HepG2 (cell line): Measurements from ENCODE around the gene CFL1. TPM values are rescaled to one million over a fixed set of nuclear protein-coding genes. Genes with fewer than 3 reads are reported as not detected.
A peak's percentile ranks its signal among the peaks of the same experiment; 100 is the strongest.

Experiments used
- ATAC-seq: fragments of 200-7000 bp; cut with Tn5 transposase; 3 replicates; pipeline ENCODE4 v1.9.1; 2020; ENCODE audit warnings: mild to moderate bottlenecking, moderate library complexity
- BruUV-seq: library from RNA; stranded (reverse); fragments of 400-500 nt; replicated peaks from 2 replicates; lab custom pipeline; 2021; lab: Mats Ljungman, UMichigan
- CTCF ChIA-PET: fragments of 300-600 bp; formaldehyde crosslinking; extraction: SDS; loops from one replicate; lab custom pipeline; 2021; ENCODE audit warnings: low total read pairs, inconsistent platforms, low intra/inter-chr PET ratio; lab: Yijun Ruan, JAX
- POLR2A ChIA-PET: fragments of 350-600 bp; sonication (Branson Sonifier 250); formaldehyde crosslinking; loops from one replicate; lab custom pipeline; 2020; ENCODE audit warnings: antibody characterized with exemption, inconsistent platforms; lab: Yijun Ruan, JAX
- DNase-seq: peaks from one replicate; pipeline ENCODE4 v3.0.0-alpha.2; 2015; ENCODE audit warnings: low spot score
- FAIRE-seq: peaks from 3 replicates; lab custom pipeline; 2011; peaks lifted over from hg19 to GRCh38; lab: Jason Lieb, UNC
- H2AFZ ChIP-seq: one replicate; pipeline ENCODE4 v1.6.1; 2011; ENCODE audit warnings: low read length, inconsistent platforms
- H3K27ac ChIP-seq: fragments of 300-600 bp; 3 replicates; pipeline ENCODE4 v1.8.0; 2011; ENCODE audit warnings: mixed run types, mild to moderate bottlenecking, mixed read lengths, low read length, inconsistent platforms; ENCODE audit not compliant: insufficient read depth; ENCODE audit errors: extremely low read length
- H3K27me3 ChIP-seq, 2 experiments: fragments of 200-600 bp in 1 of 2; 2 replicates in 1 of 2; 3 replicates in 1 of 2; pipeline versions ENCODE4 v1.6.0 to v1.8.0; 2011; ENCODE audit warnings: low read length in 2 of 2, mild to moderate bottlenecking in 2 of 2, moderate library complexity in 2 of 2, inconsistent platforms in 1 of 2; ENCODE audit not compliant: insufficient read depth in 2 of 2, control insufficient read depth in 1 of 2
- H3K36me3 ChIP-seq, 2 experiments: fragments of 200-600 bp in 1 of 2; replicated peaks in 1 of 2; 2 replicates in 1 of 2; 3 replicates in 1 of 2; pipeline versions ENCODE4 v1.5.1 to v1.8.0; 2011; ENCODE audit warnings: low read length in 2 of 2, inconsistent platforms in 1 of 2; ENCODE audit not compliant: insufficient read depth in 2 of 2, control insufficient read depth in 1 of 2
- H3K4me1 ChIP-seq: 2 replicates; pipeline ENCODE4 v1.5.1; 2012; ENCODE audit warnings: low read length, inconsistent platforms; ENCODE audit not compliant: insufficient read depth
- H3K4me2 ChIP-seq: 2 replicates; pipeline ENCODE4 v1.6.0; 2011; ENCODE audit warnings: low read depth, low read length, inconsistent platforms
- H3K4me3 ChIP-seq, 3 experiments: fragments of 200-600 bp in 1 of 3; sonication (generic), shearing (Covaris generic) in 1 of 3; replicated peaks in 1 of 3; 2 replicates each; pipeline ENCODE4 v1.5.1; 2011 to 2016; ENCODE audit warnings: low read length in 3 of 3, inconsistent platforms in 2 of 3, low read depth in 2 of 3, mild to moderate bottlenecking in 2 of 3, control low read depth in 1 of 3, mixed read lengths in 1 of 3; ENCODE audit not compliant: insufficient read depth in 1 of 3
- H3K79me2 ChIP-seq: one replicate; pipeline ENCODE4 v1.6.1; 2011; ENCODE audit warnings: low read length, inconsistent platforms; ENCODE audit not compliant: insufficient read depth
- H3K9ac ChIP-seq: 2 replicates; pipeline ENCODE4 v1.6.0; 2011; ENCODE audit warnings: mild to moderate bottlenecking, low read depth, low read length, inconsistent platforms; ENCODE audit not compliant: insufficient read depth
- H3K9me3 ChIP-seq: 2 replicates; pipeline ENCODE4 v1.5.1; 2012; ENCODE audit warnings: mild to moderate bottlenecking, low read length
- H4K20me1 ChIP-seq: 2 replicates; pipeline ENCODE4 v1.6.0; 2011; ENCODE audit warnings: inconsistent platforms, mild to moderate bottlenecking, low read length, moderate library complexity; ENCODE audit not compliant: insufficient read depth
- ARID2 ChIP-seq: sonication (generic); formaldehyde crosslinking; IDR thresholded peaks from 2 replicates; pipeline ENCODE4 v1.8.1; 2022; ENCODE audit warnings: mild to moderate bottlenecking, missing genetic modification reagents, borderline replicate concordance
- CBX2 ChIP-seq, 2 experiments: fragments of 200-600 bp in 1 of 2; sonication (generic); formaldehyde crosslinking in 1 of 2; IDR thresholded peaks; 2 replicates each; pipeline versions ENCODE4 v1.7.0 to v1.8.1; 2018 to 2022; ENCODE audit warnings: low read depth in 2 of 2, low read length in 1 of 2, mild to moderate bottlenecking in 1 of 2, missing genetic modification reagents in 1 of 2
- NR1H2 ChIP-seq: sonication (generic); formaldehyde crosslinking; IDR thresholded peaks from 2 replicates; pipeline ENCODE4 v1.8.1; 2022; ENCODE audit warnings: low read depth, missing genetic modification reagents, borderline replicate concordance
- PAF1 ChIP-seq: IDR thresholded peaks from 2 replicates; pipeline ENCODE4 v1.6.1; 2016; ENCODE audit warnings: missing genetic modification reagents, missing compliant biosample characterization
- POLR2A ChIP-seq, 2 experiments: IDR thresholded peaks; 2 replicates each; pipeline ENCODE4 v1.6.1; 2011; ENCODE audit warnings: low read depth in 2 of 2, low read length in 2 of 2, mild to moderate bottlenecking in 1 of 2, moderate library complexity in 1 of 2; ENCODE audit not compliant: insufficient read depth in 1 of 2
- POLR2AphosphoS5 ChIP-seq: IDR thresholded peaks from 2 replicates; pipeline ENCODE4 v1.6.1; 2012; ENCODE audit warnings: low read depth, low read length
- POLR2G ChIP-seq: fragments of 200-400 bp; formaldehyde crosslinking; IDR thresholded peaks from 2 replicates; pipeline ENCODE4 v1.6.1; 2018; ENCODE audit warnings: mild to moderate bottlenecking, low read depth, low read length, moderate library complexity
- SP140L ChIP-seq: sonication (generic); formaldehyde crosslinking; IDR thresholded peaks from 2 replicates; pipeline ENCODE4 v1.4.0; 2020; ENCODE audit warnings: missing genetic modification reagents, borderline replicate concordance
- ZNF225 ChIP-seq: sonication (generic); formaldehyde crosslinking; IDR thresholded peaks from 2 replicates; pipeline ENCODE4 v1.4.0; 2020; ENCODE audit warnings: mild to moderate bottlenecking, missing genetic modification reagents
- ZNF687 ChIP-seq: sonication (generic); formaldehyde crosslinking; IDR thresholded peaks from 2 replicates; pipeline ENCODE4 v1.5.1; 2020; ENCODE audit warnings: mild to moderate bottlenecking, missing genetic modification reagents, moderate library complexity
- ZNF768 ChIP-seq: sonication (generic); formaldehyde crosslinking; IDR thresholded peaks from 2 replicates; pipeline ENCODE4 v1.4.0; 2020; ENCODE audit warnings: missing genetic modification reagents
- ZNF777 ChIP-seq: sonication (generic); formaldehyde crosslinking; IDR thresholded peaks from 2 replicates; pipeline ENCODE4 v1.4.0; 2020; ENCODE audit warnings: missing genetic modification reagents
- ZNF839 ChIP-seq: sonication (generic); formaldehyde crosslinking; IDR thresholded peaks from 2 replicates; pipeline ENCODE4 v1.4.0; 2020; ENCODE audit warnings: missing genetic modification reagents, mild to moderate bottlenecking, borderline replicate concordance
- WGBS: methylation state at CpG from one replicate; pipeline ENCODE4 v1.1.6; 2017; ENCODE audit warnings: low lambda C conversion rate; 5-methylcytosine and 5-hydroxymethylcytosine counted together
- in situ Hi-C: cut with HindIII; loops from 2 replicates; pipeline ENCODE4 v1.10.0; 2017; ENCODE audit warnings: low pct_unique_long_range_greater_than_20kb; ENCODE audit not compliant: extremely low pct_ligation_motif_present
- intact Hi-C: fragments of 100-400 bp; cut with micrococcal nuclease; formaldehyde crosslinking; loops from one replicate; pipeline ENCODE4 v1.10.0; 2022; ENCODE audit not compliant: unreplicated experiment
- polyA plus RNA-seq, 8 experiments: library from polyadenylated mRNA; depleted of rRNA in 3 of 8; stranded (reverse) in 7 of 8; unstranded in 1 of 8; fragments of >200 nt; fragmentation: Illumina TruSeq in 4 of 8; extraction: Trizol in 4 of 8; gene quantifications; 2 replicates each; pipeline versions ENCODE4 v1.2.1 to v1.2.3, GENCODE V29; 2011 to 2016; ENCODE audit warnings: low read depth in 4 of 8, missing spikeins in 1 of 8, mixed read lengths in 1 of 8; ENCODE audit not compliant: insufficient read depth in 1 of 8
- total RNA-seq, 5 experiments: library from RNA; depleted of rRNA; stranded (reverse); fragments of >200 nt; fragmentation: Illumina TruSeq; extraction: Trizol; gene quantifications; 2 replicates each; pipeline ENCODE4 v1.2.3, GENCODE V29; 2016; ENCODE audit warnings: low read depth in 1 of 5

CFL1 gene
- total and polyA plus RNA-seq, 2 of the 13 experiments (the other 11 are each of a cell fraction or from before 2014, with no cell fraction given) = 379 to 383 TPM

- FAIRE-seq (no peak), DNase-seq (no peak), ATAC-seq (no peak)
- BruUV-seq = TSS peak; percentile 32
- H2AFZ ChIP-seq = no peak overlapping the region
- no peaks in the 10 kb centered on the region for H3K9me3 ChIP-seq
- no peaks in the 10 kb centered on the region; a peak in 1 of 5 replicates for H3K27me3 ChIP-seq
- no peak overlapping the region for H3K4me2 ChIP-seq
- H4K20me1 ChIP-seq = no peaks in the 10 kb centered on the region
- peaks cover 7 to 30% of the 10 kb centered on the region in 2 experiments; a peak in 4 of 5 replicates for H3K36me3 ChIP-seq
- H3K79me2 ChIP-seq = no peaks in the 10 kb centered on the region
- H3K27ac ChIP-seq = no peak overlapping the region
- H3K4me3 ChIP-seq = no peak overlapping the region
- TF ChIP-seq ZNF777 (CRISPR knock-in tag) = no peak
- TF ChIP-seq POLR2A (IDR thresholded peaks at IDR 0.05; ENCODE audit: insufficient read depth in 1 of 2, low read depth in 2 of 2, low read length in 2 of 2) = peak in 1 of 2 experiments; percentile 12; a peak in 1 of 4 replicates
- TF ChIP-seq POLR2G = 0 out of 2 replicates have a peak, but pooled peaks have one; percentile 20
- TF ChIP-seq SP140L (CRISPR knock-in tag) = no peak
- H3K4me1 ChIP-seq = peaks cover 22% of the 10 kb centered on the region
- ChIA-PET CTCF (no interaction called here), POLR2A (interaction anchor here (1.0 to 8.9 kb wide), 5 partner anchors 10 to 156 kb away, joined by 3 to 81 read pairs (median 3); partner anchors contain the start of genes CFL1, FIBP and MUS81)
- 100% methylated on average over 2 of the region's 3 CpGs for WGBS
- no peak overlapping the region for H3K9ac ChIP-seq
- in situ Hi-C loops (no loop called here), intact Hi-C loops (no loop called here)
Measured at GRCh38 chr11:65868907-65869306, 10.9 kb upstream of the CFL1 start.

GRCh38 chr11:65868076-65868667 is 10.2 kb upstream of the CFL1 start:
- no peaks in the 10 kb centered on the region; a peak in 1 of 5 replicates for H3K27me3 ChIP-seq
- no peak overlapping the region for H3K27ac ChIP-seq
- H3K9ac ChIP-seq = no peak overlapping the region
- H3K4me2 ChIP-seq = no peak overlapping the region
- H3K79me2 ChIP-seq = no peaks in the 10 kb centered on the region
- no peaks in the 10 kb centered on the region for H3K9me3 ChIP-seq
- no TSS peak for BruUV-seq
- H4K20me1 ChIP-seq = no peaks in the 10 kb centered on the region
- peaks cover 22% of the 10 kb centered on the region for H3K4me1 ChIP-seq
- 86% methylated on average over 15 of the region's 19 CpGs for WGBS
- ATAC-seq (no peak), DNase-seq (no peak), FAIRE-seq (no peak)
- in situ Hi-C loops (no loop called here), intact Hi-C loops (no loop called here)
- CTCF ChIA-PET = no interaction called here
- H3K36me3 ChIP-seq = peaks cover 12 to 38% of the 10 kb centered on the region in 2 experiments; a peak in 4 of 5 replicates
- H3K4me3 ChIP-seq = no peak overlapping the region
- H2AFZ ChIP-seq = no peak overlapping the region
- POLR2A ChIA-PET = interaction anchor here (1.0 to 8.9 kb wide), 3 partner anchors 9 to 156 kb away, joined by 3 to 81 read pairs (median 3); partner anchors contain the start of genes CFL1 and MUS81
- TF ChIP-seq ZNF687 = peak; percentile 14; the same call in 1 of the 2 replicates
- no peak for TF ChIP-seq ZNF839 (CRISPR knock-in tag)
- 0 out of 2 replicates have a peak, but pooled peaks have one; percentile 15 for TF ChIP-seq ZNF768
- no peak for TF ChIP-seq ARID2 (CRISPR knock-in tag)
- TF ChIP-seq POLR2A (IDR thresholded peaks at IDR 0.05; ENCODE audit: insufficient read depth in 1 of 2, low read depth in 2 of 2, low read length in 2 of 2) = peak in 1 of 2 experiments; percentile 32; a peak in 1 of 4 replicates
- 0 out of 2 replicates have a peak, but pooled peaks have one; percentile 65 for TF ChIP-seq PAF1 (CRISPR knock-in tag)
- 0 out of 2 replicates have a peak, but pooled peaks have one; percentile 36 for TF ChIP-seq ZNF225
- TF ChIP-seq POLR2AphosphoS5 = 0 out of 2 replicates have a peak, but pooled peaks have one; percentile 3
- TF ChIP-seq NR1H2 = no peak
- TF ChIP-seq POLR2G = 0 out of 2 replicates have a peak, but pooled peaks have one; percentile 20
- no peak for TF ChIP-seq CBX2 (IDR thresholded peaks at IDR 0.05; ENCODE audit: low read depth, low read length)
- no peak for TF ChIP-seq CBX2 (CRISPR knock-in tag; IDR thresholded peaks at IDR 0.05; ENCODE audit: low read depth)
